BJ (cell line): ENCODE measurements around the gene WDR37. TPM values are rescaled to one million over a fixed set of nuclear protein-coding genes. Genes with fewer than 3 reads are reported as not detected.
"Not testable (repeated sequence)": the region's sequence is repeated elsewhere in the genome, so short reads cannot be mapped to it uniquely, and the experiment has no call there.

Source experiments
- CTCF ChIA-PET: fragments of 350-600 bp; formaldehyde crosslinking; extraction: SDS; loops from one replicate; lab custom pipeline; 2021; ENCODE audit warnings: antibody characterized with exemption, inconsistent platforms; lab: Yijun Ruan, JAX
- POLR2A ChIA-PET: fragments of 300-600 bp; sonication (Branson Sonifier 250); formaldehyde crosslinking; extraction: SDS; loops from one replicate; lab custom pipeline; 2021; ENCODE audit warnings: antibody characterized with exemption; lab: Charles Lee
- DNase-seq: peaks from one replicate; pipeline ENCODE4 v3.0.0-alpha.2; 2011; ENCODE audit warnings: low read depth
- H3K27me3 ChIP-seq: 2 replicates; pipeline ENCODE4 v1.6.0; 2011; ENCODE audit warnings: low read length; ENCODE audit not compliant: control insufficient read depth, insufficient read depth
- H3K36me3 ChIP-seq: 2 replicates; pipeline ENCODE4 v1.5.1; 2011; ENCODE audit warnings: low read length; ENCODE audit not compliant: control insufficient read depth, insufficient read depth
- H3K4me3 ChIP-seq: 2 replicates; pipeline ENCODE4 v1.5.1; 2011; ENCODE audit warnings: low read depth, mild to moderate bottlenecking, control low read depth, low read length
- polyA plus RNA-seq: library from polyadenylated mRNA; depleted of rRNA; stranded (reverse); fragments of >200 nt; gene quantifications from 2 replicates; pipeline ENCODE4 v1.2.3, GENCODE V29; 2011
- TF ChIP-seq, protein P1 (sequence below): IDR thresholded peaks from 2 replicates; pipeline ENCODE4 v1.5.1; 2011; ENCODE audit warnings: low read depth, mild to moderate bottlenecking, control low read depth, inconsistent platforms, low read length, moderate library complexity; ENCODE audit not compliant: insufficient read depth

WDR37 gene
- polyA plus RNA-seq, 1 experiment = 12.7 TPM

DNA sequence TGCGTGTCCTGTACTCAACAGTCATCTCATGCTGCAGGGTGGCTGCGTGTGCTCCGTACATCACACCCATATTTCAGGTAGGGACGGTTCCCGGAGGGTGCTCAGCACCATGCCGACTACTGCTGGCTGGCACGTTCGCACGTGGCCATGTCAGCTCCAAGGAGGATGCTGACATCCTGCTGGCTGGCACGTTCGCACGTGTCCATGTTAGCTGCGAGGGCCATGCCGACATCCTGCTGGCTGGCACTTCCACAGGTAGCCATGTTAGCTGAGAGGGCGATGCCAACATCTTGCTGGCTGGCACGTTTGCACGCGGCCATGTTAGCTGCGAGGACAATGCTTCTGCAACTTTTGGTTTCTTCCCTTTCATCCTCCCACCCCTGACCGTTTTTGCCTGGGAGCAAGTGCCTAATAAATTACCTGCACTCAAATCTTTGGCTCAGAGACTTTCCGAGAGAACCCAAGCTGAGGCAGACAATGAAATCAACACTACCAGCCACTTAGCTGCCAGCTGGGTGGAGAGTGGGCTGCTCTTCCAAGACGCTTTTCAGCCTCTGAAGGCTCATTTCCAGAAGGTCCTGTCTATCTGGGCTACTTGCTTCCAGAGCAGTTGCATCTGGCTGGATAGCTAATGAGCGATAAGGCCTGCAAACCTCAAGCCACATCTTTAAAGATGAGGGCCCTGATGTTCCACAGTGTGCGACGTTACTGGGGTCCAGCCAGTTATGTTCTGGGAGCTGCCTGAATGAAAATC, 104.6 kb downstream of the WDR37 start:
- Histone ChIP-seq H3K27me3 (no peaks in the 10 kb centered on the region), H3K4me3 (no peak overlapping the region), H3K36me3 (no peaks in the 10 kb centered on the region)
- DNase-seq = no peak
- POLR2A ChIA-PET = no interaction called here
- TF ChIP-seq, protein P1, sequence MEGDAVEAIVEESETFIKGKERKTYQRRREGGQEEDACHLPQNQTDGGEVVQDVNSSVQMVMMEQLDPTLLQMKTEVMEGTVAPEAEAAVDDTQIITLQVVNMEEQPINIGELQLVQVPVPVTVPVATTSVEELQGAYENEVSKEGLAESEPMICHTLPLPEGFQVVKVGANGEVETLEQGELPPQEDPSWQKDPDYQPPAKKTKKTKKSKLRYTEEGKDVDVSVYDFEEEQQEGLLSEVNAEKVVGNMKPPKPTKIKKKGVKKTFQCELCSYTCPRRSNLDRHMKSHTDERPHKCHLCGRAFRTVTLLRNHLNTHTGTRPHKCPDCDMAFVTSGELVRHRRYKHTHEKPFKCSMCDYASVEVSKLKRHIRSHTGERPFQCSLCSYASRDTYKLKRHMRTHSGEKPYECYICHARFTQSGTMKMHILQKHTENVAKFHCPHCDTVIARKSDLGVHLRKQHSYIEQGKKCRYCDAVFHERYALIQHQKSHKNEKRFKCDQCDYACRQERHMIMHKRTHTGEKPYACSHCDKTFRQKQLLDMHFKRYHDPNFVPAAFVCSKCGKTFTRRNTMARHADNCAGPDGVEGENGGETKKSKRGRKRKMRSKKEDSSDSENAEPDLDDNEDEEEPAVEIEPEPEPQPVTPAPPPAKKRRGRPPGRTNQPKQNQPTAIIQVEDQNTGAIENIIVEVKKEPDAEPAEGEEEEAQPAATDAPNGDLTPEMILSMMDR = no peak
- CTCF ChIA-PET = interaction anchor here (0.6 to 1.2 kb wide), 3 partner anchors 8 to 31 kb away, joined by 3 to 4 read pairs (median 4); no protein-coding TSS in a partner anchor

GRCh38 chr10:1161315-1161673, 105.1 kb downstream of the WDR37 start:
- H3K27me3 ChIP-seq, CTCF ChIA-PET, H3K4me3 ChIP-seq, DNase-seq, POLR2A ChIA-PET, H3K36me3 ChIP-seq: not testable (repeated sequence)

GRCh38 chr10:1162481-1163203, 106.5 kb downstream of the WDR37 start:
- Histone ChIP-seq H3K4me3 (no peak overlapping the region), H3K36me3 (no peaks in the 10 kb centered on the region), H3K27me3 (no peaks in the 10 kb centered on the region)
- CTCF ChIA-PET = no interaction called here
- POLR2A ChIA-PET = no interaction called here
- no peak for DNase-seq
- TF ChIP-seq, protein P1 = no peak

- H3K36me3 ChIP-seq = no peaks in the 10 kb centered on the region
- DNase-seq = no peak
- H3K27me3 ChIP-seq = no peaks in the 10 kb centered on the region
- ChIA-PET POLR2A (no interaction called here), CTCF (no interaction called here)
- H3K4me3 ChIP-seq = no peak overlapping the region
- TF ChIP-seq, protein P1 = no peak
Measured at GRCh38 chr10:1163204-1163660, 107.0 kb downstream of the WDR37 start.

GRCh38 chr10:1163831-1164230, 107.6 kb downstream of the WDR37 start:
- ChIA-PET POLR2A (no interaction called here), CTCF (no interaction called here)
- DNase-seq = no peak
- Histone ChIP-seq H3K27me3 (no peaks in the 10 kb centered on the region), H3K4me3 (no peak overlapping the region), H3K36me3 (no peaks in the 10 kb centered on the region)
- TF ChIP-seq, protein P1 = no peak
